ENCODE results near the gene CALY.
"Not testable (repeated sequence)": the region's sequence is repeated elsewhere in the genome, so short reads cannot be mapped to it uniquely, and the experiment has no call there.

CALY gene

DNA sequence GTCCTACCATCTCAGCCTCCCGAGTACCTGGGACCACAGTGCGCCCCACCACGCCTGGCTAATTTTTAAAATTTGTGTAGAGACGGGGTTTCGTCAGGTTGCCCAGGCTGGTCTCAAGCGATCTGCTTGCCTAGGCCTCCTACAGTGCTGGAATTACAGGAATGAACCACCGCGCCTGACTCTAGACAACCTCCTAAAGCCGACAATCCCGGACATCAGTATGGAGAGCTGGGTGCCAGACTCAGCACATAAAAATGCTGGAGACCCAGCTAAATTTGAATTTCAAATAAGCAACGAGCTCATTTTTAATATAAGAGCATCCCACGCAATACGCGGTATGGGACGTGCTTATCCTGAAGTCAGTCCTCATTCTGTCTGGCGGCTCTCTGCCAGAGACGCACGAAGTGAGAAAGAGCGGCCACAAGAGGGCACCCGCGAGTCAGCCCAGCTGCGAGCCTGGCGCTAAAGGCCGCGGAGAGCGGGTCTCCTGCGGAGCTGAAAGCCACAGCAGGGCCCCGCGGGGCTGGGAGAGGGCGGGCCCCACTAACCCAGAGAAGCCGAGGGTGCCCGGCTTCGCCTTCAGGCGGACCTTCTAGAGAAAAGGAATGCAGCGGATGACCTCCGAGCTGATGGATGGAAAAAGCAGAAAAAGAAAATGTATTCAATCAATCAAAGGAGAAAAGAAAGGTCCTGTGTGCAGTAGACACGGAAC lies 7.0 kb downstream of the CALY start:
- DNase-seq (ENCODE audit: low read depth in 2 of 2): peak; percentile 72 to 78

DNA sequence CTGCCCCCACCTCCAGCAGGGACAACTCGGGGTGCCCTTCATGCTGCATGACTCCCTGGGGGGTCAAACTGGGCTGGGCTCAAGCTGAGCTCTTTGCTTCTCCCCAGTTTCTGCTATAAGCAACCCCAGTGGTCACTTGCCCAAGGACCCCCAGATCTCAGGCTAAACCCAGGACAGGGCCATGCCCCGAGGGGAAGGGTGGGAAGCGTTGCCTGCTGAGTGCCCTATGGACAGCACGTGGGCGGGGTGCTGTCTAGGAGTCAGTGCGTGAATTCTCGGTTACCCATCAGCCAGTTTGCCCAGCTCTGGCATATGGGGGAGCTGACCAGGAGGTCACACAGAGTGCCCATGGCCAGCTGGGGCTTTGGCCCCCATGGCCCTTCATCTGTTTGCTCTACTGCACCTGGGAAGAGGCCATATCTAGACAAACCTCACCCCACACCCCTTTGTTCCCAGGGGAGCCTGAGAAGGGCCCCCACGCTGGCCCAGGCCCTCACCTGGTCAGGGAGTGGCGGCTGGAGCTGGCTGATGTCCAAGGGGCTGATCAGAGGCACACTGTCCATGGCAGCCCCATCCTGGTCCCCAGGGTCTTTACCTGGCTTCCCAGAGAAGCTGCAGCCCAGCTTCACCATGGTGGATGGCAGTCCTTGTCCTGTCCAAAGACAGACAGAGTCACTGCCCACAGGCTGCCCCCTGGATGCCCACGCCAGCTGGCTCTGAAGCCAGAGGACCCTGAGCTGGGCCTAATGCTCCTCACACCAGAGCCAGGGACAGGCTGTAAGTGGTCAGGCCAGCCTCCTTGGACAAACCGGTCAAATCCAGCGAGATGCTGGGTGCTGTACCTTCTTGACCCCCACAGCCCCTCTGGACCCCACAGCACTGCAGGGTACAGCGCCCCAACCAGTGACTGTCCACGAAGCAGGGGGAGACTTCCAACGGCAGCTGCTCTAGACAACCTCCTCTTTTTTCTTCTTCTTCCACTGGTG lies 8.0 kb downstream of the CALY start:
- DNase-seq (ENCODE audit: low read depth in 2 of 2): no peak

DNA sequence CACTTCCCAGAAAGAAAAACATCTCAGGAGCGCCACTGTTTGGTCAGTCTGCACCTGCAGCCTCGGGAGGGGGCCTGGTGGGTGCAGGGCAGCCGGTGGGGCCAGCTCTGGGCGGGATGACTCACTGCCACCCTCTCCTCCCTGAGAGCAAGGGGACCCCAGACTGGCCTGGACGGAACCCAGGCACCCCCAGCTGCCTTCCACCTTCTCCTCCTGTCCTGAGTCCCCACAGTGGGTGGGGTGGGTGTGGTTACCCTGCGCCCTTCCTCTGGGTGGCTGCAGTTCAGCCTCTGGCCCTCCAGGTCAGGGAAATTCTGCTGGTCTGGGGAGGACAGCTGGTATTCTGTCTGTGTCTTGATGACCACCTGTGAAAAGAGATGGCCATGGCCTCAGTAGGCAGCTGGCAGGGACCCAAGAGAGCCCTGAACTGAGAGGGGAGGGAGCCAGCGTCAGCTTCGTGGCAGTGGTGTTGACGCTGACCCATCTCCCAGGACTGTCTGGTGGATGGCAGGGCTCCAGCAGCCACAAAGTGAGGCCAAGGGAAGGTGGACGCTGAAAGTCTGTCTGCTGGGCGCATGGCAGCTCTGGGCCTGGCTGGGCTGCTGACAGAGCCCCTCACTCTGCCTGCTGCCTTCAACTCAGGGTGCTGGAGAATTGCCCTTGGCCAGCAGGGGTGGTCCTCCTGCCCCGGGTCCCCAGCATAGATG lies 8.9 kb downstream of the CALY start:
- DNase-seq (ENCODE audit: low read depth in 2 of 2): no peak

DNA sequence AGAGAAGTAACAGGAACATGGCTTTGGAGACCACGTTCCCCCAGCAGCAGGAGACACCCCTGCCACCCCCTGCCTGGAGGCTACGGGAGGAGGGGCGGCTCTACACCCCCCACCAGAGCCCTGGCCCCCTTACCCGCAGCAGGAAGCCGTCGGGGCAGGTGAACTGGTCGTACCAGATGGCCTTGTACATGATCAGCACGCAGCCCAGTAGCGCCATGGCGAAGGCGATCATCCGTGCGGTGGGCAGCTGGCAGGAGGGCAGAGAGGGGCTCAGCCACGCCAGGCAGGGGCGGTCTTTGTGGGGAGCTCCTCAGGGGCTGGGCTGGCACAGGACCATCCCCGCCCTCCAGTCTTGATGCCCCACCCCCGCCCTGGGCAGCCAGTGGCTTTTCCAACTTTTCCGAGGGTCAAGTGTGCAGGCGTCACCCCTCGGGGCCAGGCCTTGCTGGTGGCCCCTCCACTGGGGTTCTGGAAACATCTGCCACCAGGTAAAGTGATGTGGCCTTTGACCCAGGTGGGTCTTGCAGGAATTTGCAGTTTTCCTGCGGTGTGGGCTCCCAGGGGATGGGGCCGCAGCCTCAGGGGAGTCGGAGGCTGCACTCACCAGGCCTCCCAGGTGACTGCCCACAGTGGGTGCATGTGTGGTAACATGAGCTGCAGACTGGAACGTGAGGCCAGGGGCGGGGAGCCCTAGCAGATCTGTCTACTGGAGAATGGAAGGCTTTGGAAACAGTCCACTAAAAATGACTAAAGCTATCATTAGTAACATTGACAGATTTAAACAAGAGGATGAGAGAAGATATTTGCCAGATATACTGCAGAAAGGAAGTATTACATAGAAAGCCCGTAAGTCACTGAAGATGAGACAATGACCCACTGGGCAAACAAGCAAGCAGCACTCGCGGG lies 9.7 kb downstream of the CALY start:
- no peak for DNase-seq (ENCODE audit: low read depth in 2 of 2)

DNA sequence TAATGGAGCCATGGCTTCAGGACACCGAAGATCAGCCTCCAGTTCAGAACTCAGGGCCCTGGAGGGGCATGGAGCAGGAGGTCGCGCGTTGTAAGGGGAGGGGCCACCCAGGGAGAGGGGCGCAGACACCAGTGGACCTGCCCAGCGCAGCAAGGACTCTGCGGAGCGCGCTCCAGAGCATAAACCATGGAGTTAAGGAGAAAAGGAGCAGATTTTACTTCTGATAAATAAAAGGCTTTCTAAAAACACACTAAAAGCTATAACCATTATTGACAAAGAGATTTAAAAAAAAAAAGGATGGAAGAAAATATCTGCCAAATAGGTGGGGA lies 10.5 kb downstream of the CALY start:
- no peak for DNase-seq (ENCODE audit: low read depth in 2 of 2)

DNA sequence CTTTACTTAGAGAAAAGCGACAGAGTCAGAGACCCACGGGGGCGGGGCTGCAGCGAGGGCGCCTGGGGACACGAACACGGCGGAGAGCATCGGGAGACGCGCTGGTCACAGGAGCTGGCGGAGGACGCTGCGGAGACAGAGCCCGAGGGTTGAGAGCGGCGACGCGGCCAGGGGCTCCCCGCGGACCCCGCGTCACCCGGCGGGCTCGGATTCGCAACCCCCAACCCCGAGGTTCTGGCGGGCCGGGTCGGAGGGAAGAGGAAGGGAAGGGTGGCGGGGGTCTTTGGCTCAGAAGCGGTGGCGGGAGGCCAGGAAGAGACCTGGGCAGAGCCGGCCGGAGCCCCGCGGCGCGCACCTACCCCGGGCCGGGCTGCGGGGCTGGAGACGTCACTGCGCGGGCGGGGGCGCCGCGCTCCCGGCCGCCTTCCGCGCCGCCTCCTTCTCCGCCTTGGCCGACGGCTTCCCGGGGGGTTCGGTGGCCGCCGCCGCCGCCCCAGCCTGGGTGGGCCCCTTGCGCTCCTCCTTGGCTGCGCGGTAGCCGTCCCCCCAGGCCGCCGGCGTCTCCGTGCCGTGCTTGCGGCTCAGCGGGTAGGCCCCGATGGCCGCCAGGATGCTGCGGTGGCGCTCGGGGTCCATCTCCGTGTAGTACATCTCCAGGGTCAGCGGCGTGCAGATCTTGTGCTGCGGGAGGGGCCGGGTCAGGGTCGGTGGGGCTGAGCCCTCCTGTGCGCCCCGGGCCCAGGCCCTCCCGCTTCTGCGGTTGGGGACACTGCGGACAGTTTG lies 11.1 kb downstream of the CALY start:
- DNase-seq (ENCODE audit: low read depth in 2 of 2): no peak

DNA sequence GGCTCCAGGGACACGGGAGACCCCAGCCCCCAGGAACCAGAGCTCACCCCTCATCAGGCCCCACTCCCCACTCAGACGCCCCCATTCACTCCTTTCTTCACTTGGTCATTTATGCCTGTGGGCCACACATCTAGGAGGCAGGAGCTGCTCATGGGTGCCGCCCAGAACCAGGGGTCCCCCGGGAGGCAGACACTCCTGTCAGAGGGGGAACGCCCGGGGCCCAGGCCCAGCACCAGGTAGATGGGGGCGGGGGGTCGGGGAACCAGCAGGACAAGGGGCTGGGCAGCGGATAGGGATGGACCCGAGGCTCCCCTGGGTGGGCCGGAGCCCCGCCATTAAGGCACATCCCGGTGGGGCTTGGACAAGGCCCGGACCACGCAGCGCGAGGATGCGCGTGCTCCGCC lies 11.8 kb downstream of the CALY start:
- DNase-seq (ENCODE audit: low read depth in 2 of 2): no peak

DNA sequence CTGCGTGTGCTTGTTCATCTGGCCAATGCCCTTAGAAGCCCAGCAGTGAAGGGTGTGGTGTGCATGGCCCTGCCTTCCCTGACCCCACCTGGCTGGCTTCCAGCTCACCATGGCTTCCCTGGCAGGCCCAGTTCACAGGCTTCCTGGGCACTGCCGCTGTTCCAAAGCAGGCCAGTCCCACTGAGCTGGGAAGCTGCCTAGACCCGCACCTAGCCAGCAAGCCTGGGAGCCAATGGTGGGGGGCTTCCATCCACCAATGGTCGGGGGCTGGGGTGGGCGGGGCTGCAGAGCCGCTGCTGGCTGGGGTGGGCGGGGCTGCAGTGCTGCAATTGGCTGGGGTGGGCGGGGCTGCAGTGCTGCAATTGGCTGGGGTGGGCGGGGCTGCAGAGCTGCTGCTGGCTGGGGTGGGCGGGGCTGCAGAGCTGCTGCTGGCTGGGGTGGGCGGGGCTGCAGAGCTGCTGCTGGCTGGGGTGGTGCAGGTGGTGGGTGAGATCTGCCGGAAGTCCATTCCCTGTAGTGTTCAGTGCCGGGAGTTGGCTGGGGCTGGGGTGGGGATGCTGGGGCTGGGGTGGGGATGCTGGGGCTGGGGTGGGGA lies 12.4 kb downstream of the CALY start:
- DNase-seq (ENCODE audit: low read depth in 2 of 2): peak; percentile 30 to 50

DNA sequence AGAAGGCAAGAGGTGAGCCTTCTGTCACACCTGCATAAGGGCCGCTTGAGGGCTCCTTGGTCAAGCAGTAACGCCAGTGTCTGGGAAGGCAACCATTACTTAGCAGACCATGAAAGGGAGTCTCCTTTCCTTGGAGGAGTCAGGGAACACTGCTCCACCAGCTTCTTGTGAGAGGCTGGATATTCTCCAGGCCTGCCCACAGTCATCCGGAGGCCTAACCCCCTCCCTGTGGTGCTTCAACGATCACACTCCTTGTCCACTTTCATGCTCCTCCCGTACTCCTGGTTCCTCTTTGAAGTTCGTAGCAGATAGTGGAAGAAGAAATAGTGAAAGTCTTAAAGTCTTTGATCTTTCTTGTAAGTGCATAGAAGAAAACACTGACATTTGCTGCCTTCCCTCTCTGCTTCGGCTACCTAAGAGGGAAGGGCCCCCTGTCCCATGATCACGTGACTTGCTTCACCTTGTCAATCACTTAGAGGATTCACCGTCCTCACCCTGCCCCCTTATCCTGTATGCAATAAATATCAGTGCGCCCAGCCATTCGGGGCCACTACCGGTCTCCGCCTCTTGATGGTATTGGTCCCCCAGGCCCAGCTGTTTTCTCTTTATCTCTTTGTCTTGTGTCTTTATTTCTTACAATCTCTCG lies 14.5 kb downstream of the CALY start:
- DNase-seq (ENCODE audit: low read depth in 2 of 2): not testable (repeated sequence)

DNA sequence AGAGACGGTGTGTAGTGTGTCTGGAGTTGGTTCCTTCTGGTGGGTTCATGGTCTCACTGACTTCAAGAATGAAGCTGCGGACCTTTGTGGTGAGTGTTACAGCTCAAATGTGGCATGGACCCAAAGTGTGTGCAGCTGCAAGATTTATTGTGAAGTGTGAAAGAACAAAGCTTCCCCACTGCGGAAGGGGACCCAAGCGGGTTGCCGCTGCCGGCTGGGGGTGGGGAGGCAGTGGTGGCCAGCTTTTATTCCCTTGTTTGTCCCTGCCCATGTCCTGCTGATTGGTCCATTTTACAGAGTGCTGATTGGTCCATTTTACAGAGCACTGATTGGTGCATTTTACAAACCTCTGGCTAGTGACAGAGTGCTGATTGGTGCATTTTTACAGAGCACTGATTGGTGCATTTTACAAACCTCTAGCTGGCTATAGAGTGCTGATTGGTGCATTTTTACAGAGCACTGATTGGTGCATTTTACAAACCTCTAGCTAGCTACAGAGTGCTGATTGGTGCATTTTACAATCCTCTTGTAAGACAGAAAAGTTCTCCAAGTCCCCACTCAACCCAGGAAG lies 15.8 kb downstream of the CALY start:
- DNase-seq (ENCODE audit: low read depth in 2 of 2): not testable (repeated sequence)

DNA sequence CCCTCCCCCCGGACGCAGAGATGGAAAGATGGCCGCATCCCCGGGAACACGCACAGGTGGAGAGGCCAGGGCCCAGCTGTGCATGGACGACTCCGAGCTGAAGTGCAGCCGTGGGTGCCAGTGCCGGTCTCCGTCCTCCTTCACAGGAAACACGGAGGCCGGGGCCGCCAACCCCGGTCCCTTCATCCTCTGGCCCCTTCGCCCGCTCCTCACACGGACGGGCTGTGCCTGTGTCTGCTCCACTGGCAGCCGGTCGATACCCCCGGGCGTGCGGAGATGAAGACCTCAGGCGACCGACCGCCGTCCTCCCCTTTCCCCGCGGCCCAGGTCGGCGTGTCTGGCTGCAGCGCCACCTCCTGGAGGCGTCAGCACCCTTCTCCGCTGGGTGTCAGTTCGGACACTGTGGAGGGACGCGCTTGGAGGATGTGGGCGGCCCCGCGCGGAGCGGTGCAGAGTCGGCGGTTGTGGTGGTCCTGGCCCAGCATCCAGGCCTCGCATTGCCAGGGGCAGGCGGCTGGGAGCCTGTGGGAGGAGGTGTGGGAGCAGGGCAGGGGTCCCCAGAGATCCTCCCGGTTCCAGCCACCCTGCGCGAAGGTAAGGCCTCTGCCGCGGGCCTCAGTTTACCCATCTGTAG lies 18.1 kb downstream of the CALY start:
- DNase-seq (ENCODE audit: low read depth in 2 of 2): peak in 1 of 2 donors; percentile 46

DNA sequence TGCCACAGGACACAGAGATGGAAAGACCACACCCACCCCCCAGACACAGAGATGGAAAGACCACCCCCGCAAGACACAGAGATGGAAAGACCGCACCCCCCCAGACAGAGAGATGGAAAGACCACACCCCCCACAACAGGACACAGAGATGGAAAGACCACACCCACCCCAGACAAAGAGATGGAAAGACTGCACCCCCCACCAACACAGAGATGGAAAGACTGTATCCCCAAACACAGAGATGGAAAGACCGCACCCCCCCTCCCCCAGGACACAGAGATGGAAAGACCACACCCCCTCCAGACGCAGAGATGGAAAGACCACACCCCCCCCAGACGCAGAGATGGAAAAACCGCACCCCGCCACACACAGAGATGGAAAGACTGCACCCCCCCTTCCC lies 20.0 kb downstream of the CALY start:
- no peak for DNase-seq (ENCODE audit: low read depth in 2 of 2)

DNA sequence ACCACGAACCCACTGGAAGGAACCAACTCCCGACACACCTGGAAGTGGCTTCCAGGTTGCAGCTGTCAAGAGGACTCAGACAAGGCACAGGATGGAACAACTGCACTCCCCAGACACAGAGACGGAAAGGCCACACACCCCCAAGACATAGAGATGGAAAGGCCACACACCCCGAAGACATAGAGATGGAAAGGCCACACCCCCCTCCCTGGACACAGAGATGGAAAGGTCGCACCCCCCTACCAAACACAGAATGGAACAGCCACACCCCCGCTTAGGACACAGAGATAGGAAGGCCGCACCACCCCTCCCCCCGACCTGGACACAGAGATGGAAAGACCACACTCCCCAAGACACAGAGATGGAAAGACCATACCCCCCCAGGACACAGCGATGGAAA lies 20.4 kb downstream of the CALY start:
- no peak for DNase-seq (ENCODE audit: low read depth in 2 of 2)

DNA sequence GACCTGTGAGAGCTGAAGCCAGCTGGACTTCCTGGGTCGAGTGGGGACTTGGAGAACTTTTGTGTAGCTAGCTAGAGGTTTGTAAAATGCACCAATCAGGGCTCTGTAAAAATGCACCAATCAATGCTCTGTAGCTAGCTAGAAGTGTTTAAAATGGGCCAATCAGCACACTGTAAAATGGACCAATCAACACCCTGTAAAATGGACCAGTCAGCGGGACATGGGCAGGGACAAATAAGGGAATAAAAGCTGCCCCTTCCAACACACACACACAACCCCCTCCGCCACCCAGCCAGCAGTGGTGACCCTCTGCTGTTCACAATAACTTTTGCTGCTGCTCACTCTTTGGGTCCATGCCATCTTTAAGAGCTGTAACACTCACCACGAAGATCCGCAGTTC lies 20.8 kb downstream of the CALY start:
- no peak for DNase-seq (ENCODE audit: low read depth in 2 of 2)

DNA sequence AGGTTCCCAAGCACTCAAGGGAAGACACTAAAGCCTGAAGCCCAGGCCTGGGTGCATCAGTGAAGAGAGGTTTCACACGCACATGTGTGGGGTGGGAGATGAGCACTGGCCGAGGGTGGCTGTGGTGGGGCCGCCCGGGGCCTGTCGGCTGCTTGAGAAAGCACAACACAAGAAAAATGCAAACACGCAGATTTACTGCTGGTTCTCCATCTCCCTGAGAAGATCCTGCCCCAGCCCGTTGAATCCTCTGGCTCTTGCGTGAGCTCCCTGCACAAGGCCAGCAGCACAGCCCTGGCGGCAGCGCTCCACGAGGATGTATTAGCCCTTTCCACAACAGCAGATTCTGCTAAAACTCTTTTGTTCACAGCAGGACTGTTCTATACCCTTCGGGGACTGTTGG lies 21.8 kb downstream of the CALY start:
- DNase-seq (ENCODE audit: low read depth in 2 of 2): no peak

DNA sequence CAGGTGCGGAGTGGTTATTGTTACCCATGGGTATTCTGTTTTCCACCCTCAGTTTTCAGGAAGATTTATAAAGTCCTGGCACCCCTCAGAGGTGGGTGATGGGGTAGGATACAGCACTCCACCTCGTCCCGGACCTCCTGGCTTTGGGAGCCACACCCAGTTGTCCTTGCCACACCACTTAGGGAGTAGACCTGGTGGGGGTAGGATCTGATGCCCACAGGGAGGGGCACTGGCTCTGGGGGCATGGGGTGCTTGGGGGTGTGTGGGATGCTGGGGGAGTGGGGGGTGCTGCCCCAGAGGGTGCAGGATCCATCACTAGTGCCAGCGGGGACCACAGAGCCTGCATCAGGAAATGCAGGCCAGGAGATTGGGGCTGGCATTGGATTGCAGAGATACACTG lies 23.5 kb downstream of the CALY start:
- DNase-seq (ENCODE audit: low read depth in 2 of 2): no peak

DNA sequence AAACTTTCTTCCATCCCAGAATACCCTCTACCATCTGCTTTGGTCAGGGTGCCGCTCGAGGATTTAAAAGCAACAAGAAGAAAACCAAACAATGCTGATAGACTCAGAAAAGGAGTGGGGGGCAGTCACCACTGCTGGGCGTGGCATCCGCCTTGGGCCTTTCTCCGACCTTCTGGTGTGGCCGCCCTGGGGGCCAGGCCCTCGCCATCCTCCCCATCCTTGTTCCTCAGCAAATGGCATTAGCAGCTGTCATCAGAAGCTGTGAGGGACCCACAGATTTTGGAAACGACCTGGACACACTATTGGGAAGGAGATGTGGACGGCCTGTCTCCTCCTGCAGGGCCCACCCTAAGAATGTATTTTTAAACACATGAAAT lies 23.9 kb downstream of the CALY start:
- DNase-seq (ENCODE audit: low read depth in 2 of 2): no peak

DNA sequence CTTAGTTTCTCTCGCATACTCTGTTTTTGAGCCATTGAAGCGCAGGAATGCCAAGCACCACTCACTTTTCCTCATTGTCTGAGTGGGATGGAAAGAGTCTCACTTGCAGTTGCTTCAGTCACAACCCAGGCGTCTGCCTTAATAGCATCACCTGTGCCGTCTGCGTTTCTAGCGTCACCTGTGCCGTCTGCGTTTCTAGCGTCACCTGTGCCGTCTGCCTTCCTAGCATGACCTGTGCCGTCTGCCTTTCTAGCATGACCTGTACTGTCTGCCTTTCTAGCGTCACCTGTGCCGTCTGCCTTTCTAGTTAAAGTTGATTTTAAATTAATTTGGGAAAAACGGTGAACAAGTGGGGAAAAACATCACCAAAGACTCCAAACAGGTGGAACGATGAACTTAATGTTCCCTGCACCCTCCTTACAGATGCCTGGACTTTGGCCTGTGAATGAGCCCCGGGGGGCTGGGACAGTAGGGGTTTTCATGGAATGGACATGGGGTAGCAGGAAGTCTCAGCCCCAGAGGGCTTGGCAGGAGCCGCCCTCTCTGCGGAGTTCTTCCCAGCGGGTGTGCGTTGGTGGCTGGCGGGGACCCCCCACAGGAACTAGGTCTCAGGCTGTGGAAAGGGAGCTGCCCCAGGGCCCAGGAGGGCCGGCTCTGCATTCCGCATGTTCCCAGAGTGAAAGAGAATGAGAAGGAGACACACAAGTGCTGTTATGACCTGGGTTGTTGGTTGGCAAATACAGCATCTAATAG lies 24.5 kb downstream of the CALY start:
- no peak for DNase-seq (ENCODE audit: low read depth in 2 of 2)

Data from stimulated activated CD8-positive, alpha-beta memory T cell treated with anti-CD3 and anti-CD28 coated beads, Interleukin-7, amount 100 ng/mL, for 4 hours (primary cell).